Osteoblast (primary cell): Measurements from ENCODE around the gene TBX4. TPM values are rescaled to one million over a fixed set of nuclear protein-coding genes. Genes with fewer than 3 reads are reported as not detected.

Source experiments
- DNase-seq: peaks from one replicate; pipeline ENCODE4 v3.0.0; 2011; ENCODE audit warnings: low spot score, mixed read lengths; ENCODE audit not compliant: insufficient read length; ENCODE audit errors: missing footprints
- H2AFZ ChIP-seq: 2 replicates; pipeline ENCODE4 v1.6.0; 2011; ENCODE audit warnings: mild to moderate bottlenecking, low read length
- H3K27ac ChIP-seq: 2 replicates; pipeline ENCODE4 v1.5.1; 2011; ENCODE audit warnings: mild to moderate bottlenecking, low read depth, low read length, moderate library complexity
- H3K27me3 ChIP-seq: 2 replicates; pipeline ENCODE4 v1.6.0; 2012; ENCODE audit warnings: mild to moderate bottlenecking, control low read depth, inconsistent platforms, low read length, moderate library complexity; ENCODE audit not compliant: insufficient read depth
- H3K36me3 ChIP-seq: 2 replicates; pipeline ENCODE4 v1.5.1; 2011; ENCODE audit warnings: mild to moderate bottlenecking, low read length, control low read depth, moderate library complexity; ENCODE audit not compliant: insufficient read depth
- H3K4me1 ChIP-seq: 2 replicates; pipeline ENCODE4 v1.5.1; 2011; ENCODE audit warnings: mild to moderate bottlenecking, low read length, control low read depth, moderate library complexity; ENCODE audit not compliant: insufficient read depth
- H3K4me2 ChIP-seq: 2 replicates; pipeline ENCODE4 v1.6.0; 2011; ENCODE audit warnings: mild to moderate bottlenecking, low read length; ENCODE audit not compliant: insufficient read depth
- H3K4me3 ChIP-seq: fragments of 200-600 bp; sonication (generic); 3 replicates; pipeline ENCODE4 v1.5.1; 2012; ENCODE audit warnings: mild to moderate bottlenecking, low read length, inconsistent platforms; ENCODE audit not compliant: insufficient read depth
- H3K79me2 ChIP-seq: 2 replicates; pipeline ENCODE4 v1.6.0; 2012; ENCODE audit warnings: mild to moderate bottlenecking, low read length, control low read depth, inconsistent platforms; ENCODE audit not compliant: insufficient read depth
- H3K9me3 ChIP-seq: 2 replicates; pipeline ENCODE4 v1.5.1; 2011; ENCODE audit warnings: low read depth, low read length, control low read depth
- H4K20me1 ChIP-seq: 2 replicates; pipeline ENCODE4 v1.6.0; 2012; ENCODE audit warnings: mild to moderate bottlenecking, low read length, control low read depth; ENCODE audit not compliant: insufficient read depth
- total RNA-seq: library from RNA; depleted of rRNA; stranded (reverse); fragments of >200 nt; gene quantifications from 2 replicates; pipeline ENCODE4 v1.2.3, GENCODE V29; 2012
- TF ChIP-seq, protein P1 (sequence below): IDR thresholded peaks from 2 replicates; pipeline ENCODE4 v1.5.1; 2011; ENCODE audit warnings: mild to moderate bottlenecking, low read depth, low read length, moderate library complexity; ENCODE audit errors: extremely low read depth

Gene TBX4
- total RNA-seq, 1 donor, result not detected

DNA sequence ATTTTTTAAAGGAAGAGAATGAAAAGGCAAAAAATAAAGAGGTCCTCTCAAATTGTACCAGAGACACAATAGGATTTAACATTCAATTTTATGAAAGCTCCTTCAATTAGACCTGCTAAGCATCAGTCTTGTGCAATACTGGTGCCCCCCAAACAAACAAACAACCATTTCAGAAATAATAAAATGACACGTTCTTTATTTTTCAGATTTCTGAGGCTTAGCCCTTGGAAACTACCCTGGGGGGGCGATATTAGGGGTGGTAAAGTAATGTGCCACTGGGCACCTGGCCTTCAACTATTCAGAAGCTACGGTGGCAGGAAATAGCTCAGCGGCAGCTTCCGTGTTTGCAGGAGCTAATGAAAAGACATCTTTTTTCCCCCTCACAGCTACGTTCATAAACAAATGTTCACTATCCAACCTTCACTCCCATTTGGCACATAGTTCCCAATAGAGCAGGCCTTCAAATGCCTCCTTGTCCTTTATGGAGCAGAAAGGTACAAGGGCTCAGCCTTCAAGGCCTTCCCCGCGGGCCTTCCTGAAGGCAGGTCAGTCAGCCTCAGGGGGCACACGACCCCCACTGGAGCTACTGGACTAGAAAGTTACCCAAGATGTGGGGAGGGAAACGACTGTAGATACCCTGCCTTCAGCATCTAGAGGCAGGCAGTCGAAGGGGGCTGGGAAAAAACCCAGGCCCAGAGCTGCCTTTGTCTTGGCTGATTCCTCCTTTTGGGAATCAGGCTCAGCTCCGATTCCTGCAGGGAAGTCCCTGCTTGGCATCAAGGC, 44.1 kb downstream of the TBX4 start:
- Histone ChIP-seq H3K79me2 (no peaks in the 10 kb centered on the region), H3K27me3 (peaks cover 4% of the 10 kb centered on the region), H3K9me3 (no peaks in the 10 kb centered on the region), H3K27ac (no peak overlapping the region), H3K4me1 (peaks cover 9% of the 10 kb centered on the region), H3K4me2 (peak overlapping the region; percentile 84), H4K20me1 (no peaks in the 10 kb centered on the region), H3K4me3 (peak overlapping the region; percentile 74), H3K36me3 (no peaks in the 10 kb centered on the region), H2AFZ (peak overlapping the region; percentile 95)
- TF ChIP-seq, protein P1, sequence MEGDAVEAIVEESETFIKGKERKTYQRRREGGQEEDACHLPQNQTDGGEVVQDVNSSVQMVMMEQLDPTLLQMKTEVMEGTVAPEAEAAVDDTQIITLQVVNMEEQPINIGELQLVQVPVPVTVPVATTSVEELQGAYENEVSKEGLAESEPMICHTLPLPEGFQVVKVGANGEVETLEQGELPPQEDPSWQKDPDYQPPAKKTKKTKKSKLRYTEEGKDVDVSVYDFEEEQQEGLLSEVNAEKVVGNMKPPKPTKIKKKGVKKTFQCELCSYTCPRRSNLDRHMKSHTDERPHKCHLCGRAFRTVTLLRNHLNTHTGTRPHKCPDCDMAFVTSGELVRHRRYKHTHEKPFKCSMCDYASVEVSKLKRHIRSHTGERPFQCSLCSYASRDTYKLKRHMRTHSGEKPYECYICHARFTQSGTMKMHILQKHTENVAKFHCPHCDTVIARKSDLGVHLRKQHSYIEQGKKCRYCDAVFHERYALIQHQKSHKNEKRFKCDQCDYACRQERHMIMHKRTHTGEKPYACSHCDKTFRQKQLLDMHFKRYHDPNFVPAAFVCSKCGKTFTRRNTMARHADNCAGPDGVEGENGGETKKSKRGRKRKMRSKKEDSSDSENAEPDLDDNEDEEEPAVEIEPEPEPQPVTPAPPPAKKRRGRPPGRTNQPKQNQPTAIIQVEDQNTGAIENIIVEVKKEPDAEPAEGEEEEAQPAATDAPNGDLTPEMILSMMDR, result no peak
- DNase-seq, result no peak

DNA sequence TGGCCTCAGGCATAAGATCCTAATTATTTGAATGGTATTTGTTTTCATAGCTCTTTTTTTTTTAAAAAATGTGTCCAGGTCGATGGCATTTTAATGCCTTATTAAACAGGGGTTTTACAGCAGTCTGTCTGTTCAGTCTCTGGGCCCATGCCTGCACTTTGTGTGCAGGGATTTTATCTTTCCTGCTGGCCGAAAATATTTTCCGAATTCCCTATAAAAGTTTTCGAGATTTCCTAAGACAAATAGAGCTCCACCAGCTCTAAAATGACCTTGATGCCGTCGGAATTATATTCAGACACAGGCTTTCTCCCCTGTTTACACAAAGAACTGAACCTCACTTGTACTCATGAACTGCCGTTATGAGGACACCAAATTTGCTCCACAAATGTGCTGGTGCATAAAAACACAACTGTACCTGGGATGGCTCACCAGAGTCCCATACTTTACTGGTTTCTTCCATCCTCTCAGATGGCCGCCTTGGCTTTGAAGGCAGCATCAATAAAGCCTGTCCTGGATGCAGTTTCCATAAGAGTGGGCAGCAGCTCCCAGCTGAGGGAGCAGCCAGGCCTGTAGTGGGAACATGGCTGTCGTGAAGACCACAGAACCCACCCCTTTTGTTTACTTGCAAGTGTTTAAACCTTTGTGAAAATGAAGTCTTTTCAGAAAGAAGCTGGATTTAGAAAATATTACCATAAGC, 44.9 kb downstream of the TBX4 start:
- H3K4me1 ChIP-seq, result peaks cover 9% of the 10 kb centered on the region
- TF ChIP-seq, protein P1, result no peak
- H2AFZ ChIP-seq, result no peak overlapping the region
- no peaks in the 10 kb centered on the region for H4K20me1 ChIP-seq
- H3K27me3 ChIP-seq, result peaks cover 4% of the 10 kb centered on the region
- no peaks in the 10 kb centered on the region for H3K79me2 ChIP-seq
- no peak overlapping the region for H3K4me2 ChIP-seq
- no peak overlapping the region for H3K4me3 ChIP-seq
- H3K9me3 ChIP-seq, result no peaks in the 10 kb centered on the region
- no peak for DNase-seq
- H3K36me3 ChIP-seq, result no peaks in the 10 kb centered on the region
- no peak overlapping the region for H3K27ac ChIP-seq

DNA sequence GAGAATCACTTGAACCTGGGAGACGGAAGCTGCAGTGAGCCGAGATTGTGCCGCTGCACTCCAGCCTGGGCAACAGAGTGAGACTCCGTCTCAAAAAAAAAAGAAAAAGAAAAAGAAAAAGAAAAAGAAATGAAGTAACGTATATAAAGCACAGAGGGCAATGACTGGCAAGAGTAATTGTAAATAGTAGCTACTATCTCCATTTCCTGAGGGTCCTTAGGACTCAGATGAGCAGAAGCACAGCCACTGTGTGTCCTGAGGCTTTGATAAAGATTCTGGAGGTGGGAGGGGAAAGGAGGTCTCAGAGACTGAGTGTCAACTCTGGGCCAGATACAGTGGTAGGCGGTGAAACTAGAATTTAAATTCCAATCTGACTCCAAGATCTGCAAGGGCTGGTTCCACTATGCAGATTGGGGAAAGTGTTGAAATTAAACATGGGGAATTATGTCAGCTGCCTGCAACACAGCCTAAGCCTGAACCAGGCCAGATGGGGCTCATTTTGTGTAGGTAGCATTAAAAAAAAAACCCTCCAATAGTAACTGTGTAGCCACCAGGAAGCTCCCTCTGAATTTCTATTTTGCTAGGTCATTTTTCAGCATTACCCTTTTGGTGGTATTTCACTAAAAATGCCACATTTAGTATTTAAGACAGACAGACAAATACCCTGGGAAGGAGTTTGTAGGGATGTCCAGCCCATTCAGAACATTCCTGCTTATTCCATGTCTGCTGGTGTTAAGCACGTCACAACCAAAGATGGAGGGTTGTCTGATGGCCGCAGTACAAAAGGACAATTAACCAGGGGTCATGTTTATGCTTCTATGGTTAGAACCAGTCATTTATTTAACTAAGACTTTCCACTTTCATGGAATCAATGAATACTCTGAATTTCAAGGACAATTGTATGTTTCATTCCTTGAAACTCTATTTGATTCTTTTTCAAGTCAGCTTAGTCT, 46.1 kb downstream of the TBX4 start:
- H3K4me1 ChIP-seq, result peaks cover 9% of the 10 kb centered on the region
- no peak overlapping the region for H3K4me2 ChIP-seq
- no peak overlapping the region for H2AFZ ChIP-seq

More for the DNA sequence above, 46.1 kb downstream of the TBX4 start:
- Histone ChIP-seq H4K20me1 (no peaks in the 10 kb centered on the region), H3K4me3 (no peak overlapping the region), H3K36me3 (no peaks in the 10 kb centered on the region), H3K27me3 (peaks cover 4% of the 10 kb centered on the region), H3K27ac (no peak overlapping the region), H3K9me3 (no peaks in the 10 kb centered on the region), H3K79me2 (no peaks in the 10 kb centered on the region)
- DNase-seq, result no peak
- TF ChIP-seq, protein P1, result no peak
